ENCODE data around the gene SH3BP5.

DNA sequence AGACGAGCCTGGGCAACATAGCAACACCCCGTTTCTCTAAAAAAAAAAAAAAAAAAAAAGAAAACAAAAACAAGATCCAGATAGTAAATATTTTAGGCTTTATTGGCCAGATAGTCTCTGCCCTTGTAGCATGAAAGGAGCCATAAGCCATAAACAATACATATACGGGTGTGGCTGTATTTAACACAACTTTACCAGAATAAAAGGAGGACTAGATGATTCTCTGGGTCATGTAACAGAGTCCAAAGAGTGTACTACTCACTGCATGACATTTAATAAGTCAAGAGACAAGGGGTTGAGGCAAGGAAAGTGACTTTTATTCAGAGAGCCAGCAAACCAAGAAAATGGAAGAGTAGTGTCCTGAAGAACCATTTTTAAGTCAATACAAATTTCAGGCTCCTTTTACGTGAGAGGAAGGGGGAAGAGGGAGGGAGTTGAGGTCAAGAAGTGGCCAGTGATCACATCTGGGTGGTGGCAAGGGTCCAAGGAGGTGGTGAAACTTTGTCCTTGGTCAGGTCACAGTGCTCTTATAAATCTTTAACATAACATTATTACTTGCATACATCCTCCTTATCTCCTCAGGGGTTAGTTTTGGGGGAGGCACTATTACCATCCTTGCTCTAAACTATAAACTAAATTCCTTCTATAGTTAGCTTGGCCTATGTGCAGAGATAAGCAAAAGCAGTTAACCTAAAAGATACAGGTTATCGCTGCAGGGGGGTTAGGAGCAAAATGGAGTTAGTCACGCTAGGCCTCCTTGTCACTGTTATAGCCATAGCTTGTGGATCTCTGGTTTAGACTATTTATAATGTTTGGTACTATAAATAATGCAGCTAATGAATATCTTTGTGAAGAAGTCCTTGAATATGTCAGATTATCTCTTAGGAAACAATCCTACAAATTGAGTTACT lies 48.8 kb upstream of the SH3BP5 start:
- TF ChIP-seq, protein P1, sequence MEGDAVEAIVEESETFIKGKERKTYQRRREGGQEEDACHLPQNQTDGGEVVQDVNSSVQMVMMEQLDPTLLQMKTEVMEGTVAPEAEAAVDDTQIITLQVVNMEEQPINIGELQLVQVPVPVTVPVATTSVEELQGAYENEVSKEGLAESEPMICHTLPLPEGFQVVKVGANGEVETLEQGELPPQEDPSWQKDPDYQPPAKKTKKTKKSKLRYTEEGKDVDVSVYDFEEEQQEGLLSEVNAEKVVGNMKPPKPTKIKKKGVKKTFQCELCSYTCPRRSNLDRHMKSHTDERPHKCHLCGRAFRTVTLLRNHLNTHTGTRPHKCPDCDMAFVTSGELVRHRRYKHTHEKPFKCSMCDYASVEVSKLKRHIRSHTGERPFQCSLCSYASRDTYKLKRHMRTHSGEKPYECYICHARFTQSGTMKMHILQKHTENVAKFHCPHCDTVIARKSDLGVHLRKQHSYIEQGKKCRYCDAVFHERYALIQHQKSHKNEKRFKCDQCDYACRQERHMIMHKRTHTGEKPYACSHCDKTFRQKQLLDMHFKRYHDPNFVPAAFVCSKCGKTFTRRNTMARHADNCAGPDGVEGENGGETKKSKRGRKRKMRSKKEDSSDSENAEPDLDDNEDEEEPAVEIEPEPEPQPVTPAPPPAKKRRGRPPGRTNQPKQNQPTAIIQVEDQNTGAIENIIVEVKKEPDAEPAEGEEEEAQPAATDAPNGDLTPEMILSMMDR (IDR thresholded peaks at IDR 0.05): no peak
- TF ChIP-seq EZH2 (IDR thresholded peaks at IDR 0.05; ENCODE audit: borderline replicate concordance, insufficient read depth, low read depth, low read length, poor library complexity, severe bottlenecking): no peak

Measured in B cell (primary cell).